Pancreas (tissue), 10 donors: ENCODE results near the gene MAPKAP1. TPM values are rescaled to one million over a fixed set of nuclear protein-coding genes. Genes with fewer than 3 reads are reported as not detected.

ENCODE experiments used
- ATAC-seq, 4 donors: fragments of 200-7000 bp; cut with Tn5 transposase; one replicate each; pipeline versions ENCODE4 v1.8.0 to v1.9.1; 2020; ENCODE audit warnings: mild to moderate bottlenecking in 4 of 4, moderate library complexity in 4 of 4
- DNase-seq, 6 donors: peaks; one replicate each; pipeline ENCODE4 v3.0.0-alpha.2; 2020
- FAIRE-seq: peaks from 2 replicates; lab custom pipeline; 2012; peaks lifted over from hg19 to GRCh38; lab: Jason Lieb, UNC
- H3K27ac ChIP-seq, 4 donors: fragments of 200-600 bp; sonication (generic); 1 replicate in 3 of 4; 2 replicates in 1 of 4; pipeline versions ENCODE4 v1.5.0 to v1.8.0; 2020
- H3K27me3 ChIP-seq, 4 donors: fragments of 200-600 bp; one replicate each; pipeline ENCODE4 v1.8.0; 2021
- H3K36me3 ChIP-seq, 3 donors: fragments of 200-600 bp; sonication (generic) in 1 of 3; one replicate each; pipeline versions ENCODE4 v1.5.0 to v1.8.0; 2020 to 2021
- H3K4me1 ChIP-seq, 3 donors: fragments of 200-600 bp; one replicate each; pipeline ENCODE4 v1.8.0; 2021
- H3K4me3 ChIP-seq, 4 donors: fragments of 200-600 bp; sonication (generic) in 2 of 4; one replicate each; pipeline versions ENCODE4 v1.5.0 to v1.8.0; 2020 to 2021
- H3K9me3 ChIP-seq, 4 donors: fragments of 200-600 bp; one replicate each; pipeline ENCODE4 v1.8.0; 2021
- CTCF ChIP-seq, 4 donors: fragments of 200-600 bp; sonication (generic) in 3 of 4; IDR thresholded peaks; one replicate each; pipeline versions ENCODE4 v1.5.0 to v1.8.0; 2021; ENCODE audit warnings: antibody characterized with exemption in 4 of 4
- WGBS, 2 donors: extraction: QIAGEN DNeasy Blood & Tissue Kit; methylation state at CpG; one replicate each; pipeline ENCODE4 v1.1.7; 2013; 5-methylcytosine and 5-hydroxymethylcytosine counted together
- intact Hi-C, 3 donors: fragments of 100-400 bp; cut with DNase I; formaldehyde crosslinking; loops; one replicate each; pipeline versions ENCODE4 v1.11.1 to v1.14.2; 2022
- polyA plus RNA-seq, 2 donors: library from polyadenylated mRNA; stranded (reverse); fragments of 200-250 nt; gene quantifications; one replicate each; pipeline ENCODE4 v1.2.3, GENCODE V29; 2013
- total RNA-seq, 6 donors: library from RNA; stranded (reverse); fragmentation: NEBNext Ultra II Directional in 4 of 6; extraction: Animal tissue kit (Norgen Biotek cat#: 25700) in 4 of 6; gene quantifications; one replicate each; pipeline versions ENCODE4 v1.2.1 to v1.2.4, GENCODE V29; 2021 to 2023
- donor health status: healthy with polysubstance abuse.
- donor health status: DM: no; HTN: no; CAD: no; lungs with moderate emphysema.
- donor health status: DM: no; HTN: no; CAD: no.
- donor health status: control.
- donor health status: control.
- donor health status: Bipolar disorder and iron deficiency.
- donor health status: DM: yes; HTN: yes; CAD: no.
- donor health status: DM: no; HTN: no; CAD: no.
- donor health status: DM: no; HTN: no; CAD: no.
- donor health status: DM: yes; HTN: yes; CAD: no.

Gene MAPKAP1
- total and polyA plus RNA-seq, 8 donors = 18.7 to 42.0 (median 30.4) TPM

- DNase-seq = no peak
- no peaks in the 10 kb centered on the region for H3K36me3 ChIP-seq
- no peaks in the 10 kb centered on the region for H3K27me3 ChIP-seq
- intact Hi-C loops = no loop called here
- no peak overlapping the region for H3K27ac ChIP-seq
- no peak overlapping the region for H3K4me3 ChIP-seq
- FAIRE-seq = no peak
- WGBS, 2 donors = 90 to 93% methylated on average over 7 of the region's 7 CpGs
- no peak for ATAC-seq
- peaks cover 0 to 9% (median 5%) of the 10 kb centered on the region in 3 donors for H3K4me1 ChIP-seq
- no peak for TF ChIP-seq CTCF (IDR thresholded peaks at IDR 0.05)
- no peaks in the 10 kb centered on the region for H3K9me3 ChIP-seq
These were observed 210.6 kb downstream of the MAPKAP1 start for GRCh38 chr9:125496313-125496834.

DNA sequence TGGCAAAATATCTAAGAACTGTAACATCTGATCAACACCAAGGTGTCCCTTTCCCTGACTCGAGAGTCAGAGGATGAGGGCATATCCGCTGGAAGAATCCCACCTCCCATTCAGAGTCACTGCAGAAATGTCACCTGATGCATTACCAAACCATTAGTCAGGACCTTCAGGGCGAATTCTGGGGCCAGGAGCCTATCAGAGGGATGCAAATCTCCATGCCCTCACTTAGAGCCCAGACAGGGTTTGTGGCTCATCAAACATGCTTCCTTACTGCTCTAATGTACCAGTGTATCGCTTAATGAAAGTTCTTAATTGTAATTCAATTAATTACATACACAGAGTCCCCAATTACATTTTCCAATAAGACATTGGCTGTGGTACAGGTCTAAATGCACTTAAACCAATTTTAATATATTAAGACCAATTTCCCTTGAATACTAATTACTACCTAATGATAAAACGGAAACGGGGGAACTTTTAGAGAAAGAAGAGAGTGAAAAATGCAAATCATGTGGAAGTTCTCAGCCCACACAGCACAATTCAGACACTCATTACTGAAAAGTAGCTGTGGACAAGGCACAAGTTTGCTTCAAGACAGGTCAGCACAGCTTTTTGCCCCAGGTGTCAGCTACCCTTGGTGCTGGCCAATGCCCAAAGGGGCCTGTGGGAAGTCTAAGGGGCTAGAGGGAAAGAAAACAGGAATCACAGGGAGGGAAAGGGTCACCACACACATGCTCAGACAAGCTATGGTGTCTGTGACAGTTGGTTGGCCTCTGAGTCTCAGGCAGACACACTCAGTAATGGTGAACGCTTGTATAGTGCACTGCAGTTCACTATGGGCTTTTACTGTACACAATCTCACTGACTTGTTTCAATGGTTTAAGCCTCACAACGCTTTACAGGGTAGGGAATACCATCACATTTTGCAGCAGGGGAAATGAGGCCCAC is 211.6 kb downstream of the MAPKAP1 start:
- H3K27ac ChIP-seq = no peak overlapping the region
- ATAC-seq (no peak), DNase-seq (no peak), FAIRE-seq (no peak)
- intact Hi-C loops = no loop called here
- no peak overlapping the region for H3K4me3 ChIP-seq
- H3K36me3 ChIP-seq = no peaks in the 10 kb centered on the region
- no peaks in the 10 kb centered on the region for H3K9me3 ChIP-seq
- H3K27me3 ChIP-seq = no peaks in the 10 kb centered on the region
- TF ChIP-seq CTCF (IDR thresholded peaks at IDR 0.05) = no peak
- H3K4me1 ChIP-seq = peaks cover 0 to 9% (median 5%) of the 10 kb centered on the region in 3 donors
- 84 to 85% methylated on average over 8 of the region's 8 CpGs for WGBS, 2 donors

DNA sequence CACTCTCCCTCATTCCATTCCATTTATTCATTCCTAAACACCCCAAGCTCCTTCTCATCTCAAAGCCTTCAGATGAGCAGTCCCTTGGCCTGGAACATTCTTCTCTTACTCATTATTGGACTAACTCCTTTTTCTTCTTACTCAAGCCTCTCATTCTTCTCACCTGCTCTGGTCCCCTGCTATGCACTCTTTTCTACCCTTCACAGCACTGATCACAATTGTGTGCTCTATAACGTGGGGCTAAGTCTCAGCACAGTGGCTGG is 212.4 kb downstream of the MAPKAP1 start:
- Histone ChIP-seq H3K4me3 (no peak overlapping the region), H3K4me1 (peaks cover 0 to 9% (median 5%) of the 10 kb centered on the region in 3 donors), H3K9me3 (no peaks in the 10 kb centered on the region), H3K27me3 (no peaks in the 10 kb centered on the region), H3K36me3 (no peaks in the 10 kb centered on the region), H3K27ac (no peak overlapping the region)
- intact Hi-C loops = no loop called here
- FAIRE-seq = no peak
- TF ChIP-seq CTCF (IDR thresholded peaks at IDR 0.05) = no peak
- no peak for ATAC-seq
- WGBS, 2 donors = 84 to 88% methylated on average over 1 of the region's 1 CpG
- no peak for DNase-seq

DNA sequence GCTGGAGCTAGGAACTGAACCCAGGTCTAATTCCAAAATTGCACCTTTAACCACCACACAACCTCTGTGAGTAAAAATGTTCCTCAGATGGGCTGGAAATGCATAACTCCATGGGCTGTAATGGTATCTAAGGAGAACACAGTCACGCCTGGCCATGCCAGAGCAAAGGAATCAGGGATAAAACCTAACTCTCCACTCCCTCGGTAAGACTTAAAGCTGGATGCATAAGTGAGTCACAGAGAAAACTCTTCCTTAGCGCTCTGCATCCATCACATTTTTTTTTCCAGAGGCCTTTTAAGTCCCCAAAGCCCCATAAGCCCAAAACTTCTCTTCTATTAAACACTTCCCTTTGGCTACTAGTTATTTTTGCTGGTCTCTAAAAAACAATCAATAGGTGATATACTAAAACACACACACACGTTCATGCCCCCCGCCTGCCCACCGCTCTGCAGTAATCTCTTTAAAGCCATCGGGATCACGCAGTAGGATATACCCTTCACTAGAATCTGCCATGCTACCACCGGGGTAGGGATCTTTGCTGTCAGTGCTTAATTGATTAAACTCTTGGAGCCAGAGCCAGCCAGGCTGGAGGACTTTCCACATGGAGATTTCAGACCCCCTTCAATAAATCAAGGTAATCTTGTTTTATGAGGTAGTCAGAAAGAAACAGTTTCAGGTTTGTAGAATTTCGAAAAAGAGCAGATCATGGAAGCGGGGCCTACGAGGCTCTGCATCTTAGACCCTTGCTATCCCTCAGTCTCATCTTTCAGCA is 212.9 kb downstream of the MAPKAP1 start:
- 84 to 85% methylated on average over 12 of the region's 12 CpGs for WGBS, 2 donors
- intact Hi-C loops = no loop called here

More for the DNA sequence above, 212.9 kb downstream of the MAPKAP1 start:
- no peak overlapping the region for H3K27ac ChIP-seq
- no peaks in the 10 kb centered on the region for H3K36me3 ChIP-seq
- no peaks in the 10 kb centered on the region for H3K9me3 ChIP-seq
- FAIRE-seq (no peak), DNase-seq (no peak), ATAC-seq (peak in 2 of 4 donors; percentile 10 to 17)
- no peak for TF ChIP-seq CTCF (IDR thresholded peaks at IDR 0.05)
- no peak overlapping the region for H3K4me3 ChIP-seq
- no peaks in the 10 kb centered on the region for H3K27me3 ChIP-seq
- peaks cover 0 to 9% (median 5%) of the 10 kb centered on the region in 3 donors for H3K4me1 ChIP-seq
